ENCODE results near the gene PALLD.

PALLD gene

GRCh38 chr4:168515222-168516011 lies 18.6 kb downstream of the PALLD start:
- Histone ChIP-seq H3K9me2 (ENCODE audit: low read depth, low read length) (no peaks in the 10 kb centered on the region), H3K27me3 (ENCODE audit: insufficient read depth, low read length) (no peaks in the 10 kb centered on the region), H3K9me3 (ENCODE audit: low read length) (no peaks in the 10 kb centered on the region), H3K9ac (ENCODE audit: low read length) (no peak overlapping the region), H3K4me1 (ENCODE audit: insufficient read depth, low read length, severe bottlenecking) (no peaks in the 10 kb centered on the region), H4K20me1 (ENCODE audit: insufficient read depth, low read length) (no peaks in the 10 kb centered on the region), H3K36me3 (ENCODE audit: insufficient read depth, low read length) (no peaks in the 10 kb centered on the region), H3K27ac (ENCODE audit: low read depth, low read length, poor library complexity, severe bottlenecking) (no peak overlapping the region), H3K4me3 (ENCODE audit: low read depth, low read length, poor library complexity, severe bottlenecking) (no peak overlapping the region), H3K4me2 (ENCODE audit: low read length) (no peak overlapping the region), H3K79me2 (ENCODE audit: insufficient read depth, low read length) (no peaks in the 10 kb centered on the region), H3F3A (ENCODE audit: insufficient read depth, low read length) (no peaks in the 10 kb centered on the region), H2AFZ (ENCODE audit: low read length) (no peak overlapping the region)
- TF ChIP-seq EZH2 (IDR thresholded peaks at IDR 0.05; ENCODE audit: borderline replicate concordance, low read length) (no peak), CTCF (IDR thresholded peaks at IDR 0.05; ENCODE audit: low read length) (no peak)

- Histone ChIP-seq H3K4me2 (ENCODE audit: low read length) (no peak overlapping the region), H3K36me3 (ENCODE audit: insufficient read depth, low read length) (no peaks in the 10 kb centered on the region), H3K4me3 (ENCODE audit: low read depth, low read length, poor library complexity, severe bottlenecking) (no peak overlapping the region), H3K9ac (ENCODE audit: low read length) (no peak overlapping the region), H3K79me2 (ENCODE audit: insufficient read depth, low read length) (no peaks in the 10 kb centered on the region), H3K9me3 (ENCODE audit: low read length) (no peaks in the 10 kb centered on the region), H3K27me3 (ENCODE audit: insufficient read depth, low read length) (no peaks in the 10 kb centered on the region), H3K9me2 (ENCODE audit: low read depth, low read length) (no peaks in the 10 kb centered on the region), H3K27ac (ENCODE audit: low read depth, low read length, poor library complexity, severe bottlenecking) (no peak overlapping the region), H4K20me1 (ENCODE audit: insufficient read depth, low read length) (no peaks in the 10 kb centered on the region), H3F3A (ENCODE audit: insufficient read depth, low read length) (no peaks in the 10 kb centered on the region), H2AFZ (ENCODE audit: low read length) (no peak overlapping the region), H3K4me1 (ENCODE audit: insufficient read depth, low read length, severe bottlenecking) (no peaks in the 10 kb centered on the region)
- TF ChIP-seq CTCF (IDR thresholded peaks at IDR 0.05; ENCODE audit: low read length) = no peak
- no peak for TF ChIP-seq EZH2 (IDR thresholded peaks at IDR 0.05; ENCODE audit: borderline replicate concordance, low read length)
Observed at GRCh38 chr4:168516841-168517240, 20.0 kb downstream of the PALLD start.

- H4K20me1 ChIP-seq (ENCODE audit: insufficient read depth, low read length) = no peaks in the 10 kb centered on the region
- H3K9me2 ChIP-seq (ENCODE audit: low read depth, low read length) = no peaks in the 10 kb centered on the region
- H3F3A ChIP-seq (ENCODE audit: insufficient read depth, low read length) = no peaks in the 10 kb centered on the region
- H3K4me1 ChIP-seq (ENCODE audit: insufficient read depth, low read length, severe bottlenecking) = no peaks in the 10 kb centered on the region
- no peak for TF ChIP-seq CTCF (IDR thresholded peaks at IDR 0.05; ENCODE audit: low read length)
- TF ChIP-seq EZH2 (IDR thresholded peaks at IDR 0.05; ENCODE audit: borderline replicate concordance, low read length) = no peak
- no peak overlapping the region for H3K27ac ChIP-seq (ENCODE audit: low read depth, low read length, poor library complexity, severe bottlenecking)
- H3K4me2 ChIP-seq (ENCODE audit: low read length) = no peak overlapping the region
- H3K9ac ChIP-seq (ENCODE audit: low read length) = no peak overlapping the region
- H3K36me3 ChIP-seq (ENCODE audit: insufficient read depth, low read length) = no peaks in the 10 kb centered on the region
- no peak overlapping the region for H3K4me3 ChIP-seq (ENCODE audit: low read depth, low read length, poor library complexity, severe bottlenecking)
- no peaks in the 10 kb centered on the region for H3K79me2 ChIP-seq (ENCODE audit: insufficient read depth, low read length)
- H3K27me3 ChIP-seq (ENCODE audit: insufficient read depth, low read length) = no peaks in the 10 kb centered on the region
- H3K9me3 ChIP-seq (ENCODE audit: low read length) = no peaks in the 10 kb centered on the region
- H2AFZ ChIP-seq (ENCODE audit: low read length) = no peak overlapping the region
Observed at GRCh38 chr4:168519576-168519975, 22.7 kb downstream of the PALLD start.
